Stimulated activated CD8-positive, alpha-beta memory T cell treated with anti-CD3 and anti-CD28 coated beads, Interleukin-7, amount 100 ng/mL, for 48 hours (primary cell): ENCODE data around the gene MIEF1.

ENCODE experiments used
- DNase-seq, 2 donors: peaks; one replicate each; pipeline ENCODE4 v3.0.0-alpha.2; 2020; ENCODE audit warnings: low read depth in 1 of 2; ENCODE audit errors: extremely low read depth in 1 of 2

The MIEF1 gene

DNA sequence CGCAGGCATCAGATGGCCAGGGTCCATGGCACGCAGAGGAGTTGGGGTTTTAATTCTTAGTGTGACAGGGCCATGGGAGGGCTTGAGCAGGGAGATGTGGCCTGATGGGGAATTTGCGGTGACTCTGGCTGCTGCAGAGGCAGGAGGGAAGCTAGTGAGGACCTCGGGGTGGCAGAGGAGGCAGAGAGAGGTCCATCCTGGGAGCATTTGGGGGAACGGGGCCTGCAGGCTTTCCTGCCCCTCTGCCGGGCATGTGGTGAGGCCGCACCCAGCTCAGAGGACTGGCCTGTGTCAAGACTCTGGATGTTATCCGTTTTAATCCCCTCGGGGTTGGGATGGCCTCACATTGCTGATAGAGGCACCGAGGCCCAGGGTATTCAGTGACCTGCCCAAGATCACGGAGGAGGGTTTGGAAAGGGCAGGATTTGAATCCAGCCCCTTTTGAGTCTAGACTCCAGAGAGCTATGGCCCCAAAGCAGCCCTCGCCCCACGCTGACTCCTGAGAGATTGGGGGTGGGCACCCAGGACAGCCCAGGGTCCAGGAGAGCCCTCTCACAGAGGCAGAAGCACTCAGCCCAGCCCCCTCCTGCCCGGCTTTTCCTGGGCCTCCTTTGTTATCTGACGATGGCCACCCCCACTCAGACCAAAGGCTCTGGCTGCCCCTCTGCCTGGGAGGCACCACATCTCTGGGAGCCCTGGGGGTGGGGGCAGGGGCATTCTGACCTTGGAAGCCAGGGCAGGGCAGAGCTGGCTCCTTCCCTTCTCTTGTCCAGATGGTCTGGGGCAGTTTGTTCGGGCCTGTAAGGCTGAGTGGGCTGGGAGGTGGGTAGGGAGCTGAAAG, 31.4 kb upstream of the MIEF1 start:
- no peak for DNase-seq

DNA sequence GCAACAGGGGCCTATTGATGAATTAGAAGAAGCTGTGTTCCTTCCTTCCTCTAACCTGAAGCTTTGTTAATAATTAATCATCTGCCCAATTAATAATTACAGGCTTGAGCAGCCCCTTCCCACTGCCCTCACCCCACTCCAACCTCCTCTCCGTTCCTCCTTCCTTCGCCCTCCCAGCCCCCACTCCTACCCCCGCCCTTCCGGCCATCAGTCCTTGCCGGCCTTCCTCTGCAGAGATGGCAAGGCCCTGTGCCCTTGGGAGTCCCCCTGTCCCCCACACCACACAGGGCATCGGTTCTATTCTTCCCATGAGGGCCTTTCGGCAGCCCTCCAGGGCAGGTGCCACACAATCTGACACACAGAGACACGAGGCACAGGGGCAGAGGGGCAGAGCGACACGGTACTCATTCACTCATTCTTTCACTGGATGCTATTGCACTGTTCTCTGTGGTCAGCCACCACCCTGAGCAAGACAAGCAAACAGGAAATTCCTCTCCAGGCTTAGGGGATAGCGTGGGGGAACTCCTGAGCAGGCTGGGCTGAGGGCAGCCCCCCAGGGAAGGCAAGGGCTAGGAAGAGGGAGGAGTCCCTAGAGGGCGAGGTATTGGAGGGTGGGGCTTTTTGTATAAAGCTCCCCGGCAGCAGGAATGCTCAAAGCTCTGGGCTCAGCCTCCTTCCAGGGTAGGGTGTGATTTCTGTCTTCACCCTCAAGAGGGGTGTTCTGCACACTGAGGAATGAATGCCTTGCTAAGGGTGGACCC, 30.5 kb upstream of the MIEF1 start:
- no peak for DNase-seq

DNA sequence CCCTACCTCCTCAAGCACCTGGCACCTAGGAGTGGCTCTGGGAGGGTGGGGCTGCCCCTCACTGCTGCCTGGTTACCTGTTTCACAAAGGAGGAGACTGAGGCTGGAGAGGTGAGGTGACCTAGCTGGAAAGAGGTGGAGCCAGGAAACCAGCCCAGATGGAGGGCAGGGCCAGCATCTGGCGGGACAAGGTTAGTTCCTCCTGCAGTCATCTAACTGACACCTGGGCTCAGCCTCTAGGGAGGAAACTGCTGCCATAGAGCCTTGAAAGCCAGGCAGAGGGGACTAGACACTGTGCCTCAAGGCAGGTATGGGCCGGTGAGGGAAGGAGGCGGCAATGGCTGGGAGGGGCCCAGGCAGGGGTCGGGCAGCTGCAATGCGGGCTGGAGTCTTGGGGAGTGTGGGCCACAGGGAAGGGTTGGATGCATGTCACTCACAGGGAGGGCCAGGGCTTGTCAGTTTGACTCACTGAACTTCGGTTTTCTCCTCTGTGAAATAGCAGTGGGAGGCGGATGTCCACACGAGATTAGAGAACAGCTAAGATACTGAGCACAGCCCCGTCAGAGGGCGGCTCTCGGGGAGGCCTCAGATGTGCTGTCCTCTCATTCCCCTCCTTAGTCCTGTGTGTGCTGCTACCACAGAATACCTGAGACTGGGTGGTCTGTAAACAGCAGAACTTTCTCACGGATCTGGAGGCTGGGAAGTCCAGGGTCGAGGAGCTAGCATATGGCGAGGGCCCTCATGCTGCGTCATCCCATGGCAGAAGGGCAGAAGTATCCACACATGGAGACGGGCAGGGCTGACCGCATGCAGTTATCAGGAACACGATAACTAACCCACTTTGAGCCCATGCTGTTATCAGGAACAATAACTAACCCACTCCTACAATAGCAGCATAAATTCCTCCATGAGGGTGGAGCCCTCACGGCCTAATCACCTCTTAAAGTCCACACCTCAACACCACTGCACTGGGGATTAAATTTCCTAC, 29.2 kb upstream of the MIEF1 start:
- no peak for DNase-seq

DNA sequence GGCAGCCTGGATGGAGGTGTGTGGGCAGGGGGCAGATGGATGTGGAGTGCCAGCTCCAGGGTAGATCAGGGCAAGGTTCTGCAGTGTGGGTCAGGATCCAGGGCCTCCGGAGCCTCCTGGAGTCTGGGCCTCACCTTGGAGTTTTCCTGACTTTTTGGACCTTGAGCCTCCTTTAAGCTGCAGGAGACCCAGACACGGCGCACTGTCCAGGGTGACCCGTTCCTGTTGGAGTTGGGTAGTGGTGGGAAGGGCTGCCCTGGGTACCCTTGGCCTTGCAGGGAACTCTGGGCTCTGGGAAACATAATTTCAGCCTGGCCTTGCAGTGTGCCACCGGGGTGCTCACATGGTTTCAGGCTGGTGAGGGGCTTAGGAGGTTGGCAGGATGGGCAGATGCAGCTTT, 28.2 kb upstream of the MIEF1 start:
- DNase-seq, result no peak

DNA sequence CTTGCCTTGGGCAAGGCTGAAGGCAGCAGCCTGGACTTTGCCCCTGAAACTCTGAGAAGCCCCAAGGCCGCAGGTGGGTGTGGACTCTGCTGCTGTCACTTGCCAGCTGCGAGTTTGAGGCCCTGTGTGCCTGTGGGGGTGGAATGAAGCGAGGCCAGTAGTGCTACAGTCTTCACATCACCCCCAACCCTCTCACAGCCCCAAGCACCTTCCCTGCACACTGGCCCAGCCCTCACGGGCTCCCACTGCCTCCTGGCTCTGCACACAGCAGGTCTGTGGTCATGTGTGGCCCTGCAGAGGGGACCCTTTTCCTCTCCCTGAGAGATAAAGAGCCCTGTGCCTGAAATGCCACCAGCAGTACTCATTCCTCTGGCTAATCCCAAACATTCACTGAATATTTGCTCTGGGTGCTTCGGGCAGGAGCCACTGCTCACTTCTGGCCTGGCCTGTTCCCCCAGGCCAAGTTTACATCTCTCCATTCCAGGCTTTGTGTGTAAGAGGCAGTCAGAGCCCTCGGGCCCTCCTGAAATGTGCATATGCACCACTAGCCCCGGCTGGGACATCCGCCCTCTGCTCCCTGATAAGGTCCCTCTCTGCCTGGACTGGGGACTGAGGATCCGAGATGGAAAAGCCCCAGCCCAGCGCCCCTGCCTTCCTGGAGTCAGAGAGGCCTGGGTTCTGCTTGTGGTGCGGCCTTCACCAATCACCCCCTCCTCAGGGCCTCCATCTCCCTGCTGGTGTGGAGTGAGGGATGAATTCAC, 27.6 kb upstream of the MIEF1 start:
- DNase-seq, result no peak

DNA sequence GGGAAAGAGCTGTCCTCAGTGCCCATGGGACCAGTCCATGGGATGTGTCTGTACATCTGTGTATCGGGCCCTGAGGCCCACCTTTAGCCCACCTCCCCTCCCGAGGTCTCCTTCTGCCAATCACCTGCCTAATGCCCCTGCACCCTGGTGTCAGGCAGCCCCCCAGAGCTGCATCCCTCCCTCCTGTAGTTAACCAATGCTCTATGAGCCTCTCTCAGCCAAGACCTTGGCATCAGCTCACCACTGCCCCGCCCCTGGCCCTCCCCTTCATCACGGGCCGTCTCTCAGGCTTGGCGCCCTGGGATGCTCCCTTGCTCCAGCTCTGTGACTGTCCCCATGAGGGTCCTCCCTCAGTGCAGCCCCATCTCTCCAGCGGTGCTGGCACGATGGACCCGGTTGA, 26.8 kb upstream of the MIEF1 start:
- no peak for DNase-seq

DNA sequence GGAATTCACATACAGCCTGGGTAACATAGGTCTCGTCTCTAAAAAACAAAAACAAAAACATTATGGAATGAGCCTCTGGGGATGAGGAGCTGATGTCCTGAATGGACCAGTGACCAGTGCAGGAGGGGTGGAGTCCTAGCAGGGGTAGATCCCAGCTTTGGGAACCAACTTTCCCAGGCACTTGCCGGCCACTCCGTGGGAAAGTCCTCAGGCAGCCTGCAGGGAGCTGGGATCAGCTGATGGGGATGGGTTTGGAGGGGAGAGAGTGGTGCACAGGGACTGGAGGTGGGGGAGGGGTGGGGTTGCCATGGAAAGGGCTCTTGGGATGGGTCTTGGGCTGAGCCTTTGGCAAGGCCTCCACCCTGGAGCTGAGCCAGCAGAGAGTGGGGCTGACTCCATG, 26.2 kb upstream of the MIEF1 start:
- DNase-seq, result no peak

DNA sequence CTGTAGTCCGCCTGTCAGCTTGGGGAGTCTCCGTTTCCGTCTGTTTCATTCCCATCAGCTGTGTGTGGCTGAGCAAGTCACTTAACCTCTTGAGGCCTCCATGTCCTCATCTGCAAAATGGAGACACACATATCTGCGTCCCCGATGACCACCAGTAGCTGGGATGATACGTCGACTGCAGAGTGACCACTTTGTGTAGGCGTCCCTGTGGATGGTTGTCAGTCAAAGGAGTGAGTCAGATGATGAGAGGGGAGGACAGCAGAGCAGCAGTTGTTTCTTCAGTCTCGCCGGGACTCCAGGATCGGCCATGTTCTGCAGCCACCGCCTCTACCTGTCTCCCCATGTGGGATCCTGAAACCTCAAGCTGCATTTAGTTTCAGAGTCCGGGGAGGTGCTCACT, 25.4 kb upstream of the MIEF1 start:
- no peak for DNase-seq

DNA sequence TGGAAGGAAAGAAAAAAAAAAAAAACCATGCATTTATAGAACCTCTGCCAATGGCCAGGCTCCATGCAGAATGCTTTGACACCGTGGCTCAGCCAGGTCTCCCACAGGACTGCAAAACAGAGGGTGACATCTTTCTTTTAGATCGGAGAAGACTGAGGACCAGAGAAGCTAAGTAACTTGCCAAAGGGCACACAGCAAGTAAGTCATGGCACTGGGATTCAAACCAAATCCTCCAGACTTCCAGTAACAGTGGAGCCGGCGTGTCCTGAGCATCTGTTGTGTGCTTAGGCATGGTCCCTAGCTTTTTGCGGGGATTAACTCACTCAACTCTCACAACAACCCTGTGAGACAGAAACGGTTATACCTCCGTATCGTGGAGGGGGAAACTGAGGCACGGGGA, 24.5 kb upstream of the MIEF1 start:
- DNase-seq, result no peak

DNA sequence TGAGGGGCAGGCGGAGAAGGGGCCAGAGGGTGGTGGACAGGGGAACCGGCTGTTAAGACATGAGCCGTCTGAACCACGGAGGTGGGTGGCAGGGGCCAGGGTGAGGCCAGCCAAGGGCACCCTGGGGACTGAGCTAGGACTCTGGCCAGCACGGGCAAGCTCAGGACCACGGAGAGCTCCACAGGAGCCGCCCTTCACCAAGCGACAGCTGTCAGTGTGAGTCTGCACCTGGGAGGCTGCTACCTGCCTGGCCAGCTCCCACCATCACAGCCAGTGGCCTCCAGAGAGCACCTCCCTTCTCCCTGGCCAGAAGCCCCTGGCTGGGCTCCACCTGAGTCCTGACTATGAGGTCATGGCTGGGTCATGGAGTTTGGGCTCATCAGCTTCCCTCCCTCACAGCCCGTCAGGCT, 23.6 kb upstream of the MIEF1 start:
- no peak for DNase-seq

DNA sequence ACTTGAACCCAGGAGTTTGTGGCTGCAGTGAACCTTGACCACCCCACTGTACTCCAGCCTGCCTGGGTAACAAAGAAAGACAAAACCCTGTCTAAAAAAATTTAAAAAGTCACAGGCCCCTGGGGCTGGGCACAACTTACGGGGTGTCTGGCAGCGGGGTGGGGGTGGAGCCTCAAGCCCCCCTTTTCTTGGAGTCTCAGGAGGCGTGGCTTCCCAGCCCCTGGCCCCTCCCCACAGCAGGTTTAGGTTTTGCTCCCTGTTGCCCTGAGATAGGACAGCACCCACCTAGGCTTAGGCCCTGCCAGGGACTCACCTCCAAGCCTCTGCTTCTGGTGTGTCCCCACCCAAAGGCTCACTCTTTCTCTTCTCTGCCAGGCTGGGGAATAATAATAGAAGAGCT, 22.8 kb upstream of the MIEF1 start:
- DNase-seq, result no peak

DNA sequence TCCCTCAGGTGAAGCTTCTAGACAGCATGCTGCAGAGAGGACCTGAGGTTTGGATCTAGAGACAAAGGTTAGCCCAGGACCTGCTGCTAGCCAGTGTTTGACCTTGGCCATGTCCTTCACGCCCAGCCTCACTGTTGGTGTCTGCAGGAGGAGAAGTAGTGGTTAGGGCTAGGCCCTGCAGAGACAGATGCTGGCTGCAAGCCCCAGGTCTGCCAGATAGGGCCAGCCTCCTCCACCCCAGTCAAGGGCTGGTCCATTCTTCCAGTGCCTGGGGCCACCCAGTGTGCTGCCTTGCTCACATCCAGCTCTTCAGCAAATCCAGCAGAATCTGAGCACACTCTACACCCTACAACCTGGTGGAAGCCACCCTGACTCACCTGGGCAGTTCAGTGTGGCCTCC, 21.5 kb upstream of the MIEF1 start:
- no peak for DNase-seq

DNA sequence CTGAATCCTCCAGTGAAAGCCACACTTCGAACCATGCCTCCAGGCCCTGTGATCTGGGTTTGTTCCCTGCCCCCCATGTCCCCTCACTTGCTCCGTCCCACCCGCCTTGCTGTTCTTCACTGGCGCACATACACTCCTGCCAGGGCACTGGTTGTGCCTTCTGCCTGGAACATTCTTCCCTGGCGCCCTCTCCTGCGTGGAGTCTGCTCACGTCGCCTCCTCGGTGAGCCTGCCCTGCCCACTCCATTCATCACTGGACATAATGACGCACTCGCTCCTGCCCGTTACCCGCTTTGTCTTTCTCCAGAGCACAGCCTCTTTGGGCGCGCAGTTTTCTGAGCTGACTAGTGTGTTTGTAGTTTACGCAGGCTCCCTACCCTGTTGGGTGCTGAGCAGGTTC, 21.0 kb upstream of the MIEF1 start:
- DNase-seq, result no peak

DNA sequence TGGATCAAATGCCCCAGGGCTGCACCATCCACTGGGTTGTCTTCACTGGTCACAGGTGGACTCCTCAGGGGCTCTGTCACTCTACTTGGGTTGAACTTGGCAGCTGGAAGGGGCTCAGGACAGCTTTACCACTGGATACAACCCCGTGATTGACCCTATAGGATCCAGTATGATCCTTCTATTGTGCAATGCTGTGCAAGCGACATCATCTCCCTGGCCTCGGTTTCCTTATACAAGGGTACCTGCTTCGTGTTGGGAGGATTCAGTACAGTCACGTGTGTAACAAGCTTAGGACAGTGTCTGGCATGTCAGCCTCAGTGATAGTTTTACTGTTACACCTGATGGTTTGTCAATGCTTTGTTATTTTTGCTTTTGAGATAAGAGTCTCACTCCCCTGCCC, 20.5 kb upstream of the MIEF1 start:
- DNase-seq, result no peak

DNA sequence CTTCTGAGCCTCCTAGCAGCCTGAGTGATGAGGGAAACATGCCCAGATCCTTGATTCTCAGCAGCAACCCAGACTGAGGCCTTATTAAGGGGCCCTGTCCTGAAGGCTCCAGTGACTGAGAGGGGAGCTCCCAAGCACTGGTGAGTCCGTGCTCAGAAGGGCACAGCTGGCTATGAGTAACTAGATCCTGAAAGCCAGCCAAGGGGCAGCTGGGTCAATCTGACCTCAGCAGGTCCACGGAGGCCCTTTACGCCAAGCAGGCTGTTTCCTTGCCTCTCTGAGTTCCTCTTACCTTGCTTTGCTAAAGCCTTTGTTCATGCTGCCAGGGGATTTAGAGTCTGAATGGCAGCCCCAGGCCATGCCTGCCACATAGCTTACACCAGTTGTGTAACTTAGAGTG, 19.3 kb upstream of the MIEF1 start:
- DNase-seq, result no peak

DNA sequence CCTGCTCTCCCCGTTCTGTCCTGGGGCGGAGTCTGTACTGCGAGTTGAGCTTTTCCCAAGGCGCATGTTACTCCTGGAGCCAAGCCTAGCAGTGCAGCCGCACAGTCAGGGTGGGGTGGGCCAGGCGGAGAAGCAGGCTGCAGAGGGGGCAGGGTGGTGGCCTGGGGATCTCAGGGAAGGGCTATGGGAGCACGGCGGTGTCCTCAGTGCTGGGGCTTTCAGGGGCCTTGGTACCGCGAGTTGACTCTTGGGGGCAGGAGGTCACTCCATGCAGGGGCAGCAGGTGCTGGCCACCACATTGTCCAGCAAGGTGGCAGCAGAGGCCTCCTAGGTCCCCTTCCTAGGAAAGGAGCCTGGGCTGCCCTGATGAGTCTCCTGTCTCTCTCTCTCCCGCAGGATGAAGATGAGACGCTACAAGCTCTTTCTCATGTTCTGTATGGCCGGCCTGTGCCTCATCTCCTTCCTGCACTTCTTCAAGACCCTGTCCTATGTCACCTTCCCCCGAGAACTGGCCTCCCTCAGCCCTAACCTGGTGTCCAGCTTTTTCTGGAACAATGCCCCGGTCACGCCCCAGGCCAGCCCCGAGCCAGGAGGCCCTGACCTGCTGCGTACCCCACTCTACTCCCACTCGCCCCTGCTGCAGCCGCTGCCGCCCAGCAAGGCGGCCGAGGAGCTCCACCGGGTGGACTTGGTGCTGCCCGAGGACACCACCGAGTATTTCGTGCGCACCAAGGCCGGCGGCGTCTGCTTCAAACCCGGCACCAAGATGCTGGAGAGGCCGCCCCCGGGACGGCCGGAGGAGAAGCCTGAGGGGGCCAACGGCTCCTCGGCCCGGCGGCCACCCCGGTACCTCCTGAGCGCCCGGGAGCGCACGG, 14.9 kb upstream of the MIEF1 start:
- no peak for DNase-seq

DNA sequence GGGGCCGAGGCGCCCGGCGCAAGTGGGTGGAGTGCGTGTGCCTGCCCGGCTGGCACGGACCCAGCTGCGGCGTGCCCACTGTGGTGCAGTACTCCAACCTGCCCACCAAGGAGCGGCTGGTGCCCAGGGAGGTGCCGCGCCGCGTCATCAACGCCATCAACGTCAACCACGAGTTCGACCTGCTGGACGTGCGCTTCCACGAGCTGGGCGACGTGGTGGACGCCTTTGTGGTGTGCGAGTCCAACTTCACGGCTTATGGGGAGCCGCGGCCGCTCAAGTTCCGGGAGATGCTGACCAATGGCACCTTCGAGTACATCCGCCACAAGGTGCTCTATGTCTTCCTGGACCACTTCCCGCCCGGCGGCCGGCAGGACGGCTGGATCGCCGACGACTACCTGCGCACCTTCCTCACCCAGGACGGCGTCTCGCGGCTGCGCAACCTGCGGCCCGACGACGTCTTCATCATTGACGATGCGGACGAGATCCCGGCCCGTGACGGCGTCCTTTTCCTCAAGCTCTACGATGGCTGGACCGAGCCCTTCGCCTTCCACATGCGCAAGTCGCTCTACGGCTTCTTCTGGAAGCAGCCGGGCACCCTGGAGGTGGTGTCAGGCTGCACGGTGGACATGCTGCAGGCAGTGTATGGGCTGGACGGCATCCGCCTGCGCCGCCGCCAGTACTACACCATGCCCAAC, 14.1 kb upstream of the MIEF1 start:
- DNase-seq, result no peak

DNA sequence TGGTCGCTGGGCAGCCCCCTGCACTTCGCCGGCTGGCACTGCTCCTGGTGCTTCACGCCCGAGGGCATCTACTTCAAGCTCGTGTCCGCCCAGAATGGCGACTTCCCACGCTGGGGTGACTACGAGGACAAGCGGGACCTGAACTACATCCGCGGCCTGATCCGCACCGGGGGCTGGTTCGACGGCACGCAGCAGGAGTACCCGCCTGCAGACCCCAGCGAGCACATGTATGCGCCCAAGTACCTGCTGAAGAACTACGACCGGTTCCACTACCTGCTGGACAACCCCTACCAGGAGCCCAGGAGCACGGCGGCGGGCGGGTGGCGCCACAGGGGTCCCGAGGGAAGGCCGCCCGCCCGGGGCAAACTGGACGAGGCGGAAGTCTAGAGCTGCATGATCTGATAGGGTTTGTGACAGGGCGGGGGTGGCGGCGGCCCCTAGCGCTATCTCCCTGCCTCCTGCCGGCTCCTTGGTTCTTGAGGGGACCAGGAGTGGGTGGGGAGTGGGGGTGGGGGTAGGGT, 13.5 kb upstream of the MIEF1 start:
- no peak for DNase-seq
